Measurements from ENCODE around the gene CAND1. TPM values are rescaled to one million over a fixed set of nuclear protein-coding genes. Genes with fewer than 3 reads are reported as not detected.
"Not testable (repeated sequence)": the region's sequence is repeated elsewhere in the genome, so short reads cannot be mapped to it uniquely, and the experiment has no call there.

CAND1 gene
- total and polyA plus RNA-seq, 2 experiments from 2014 or later, result 125 to 176 TPM

- no peaks in the 10 kb centered on the region for H3K9me3 ChIP-seq (ENCODE audit: low read depth)
Measured at GRCh38 chr12:67331123-67331522, 62.0 kb downstream of the CAND1 start.

GRCh38 chr12:67331828-67332227 lies 62.7 kb downstream of the CAND1 start:
- DNase-seq (ENCODE audit: low read depth in 1 of 2, low spot score in 1 of 2), result no peak
- H3K4me1 ChIP-seq (ENCODE audit: low read depth), result no peaks in the 10 kb centered on the region
- H3K27me3 ChIP-seq, result no peaks in the 10 kb centered on the region
- no peak for TF ChIP-seq CTCF (IDR thresholded peaks at IDR 0.05; ENCODE audit: low read depth, low read length)
- no peak overlapping the region for H3K27ac ChIP-seq
- no peaks in the 10 kb centered on the region for H3K9me3 ChIP-seq (ENCODE audit: low read depth)
- H3K4me3 ChIP-seq, result no peak overlapping the region
- H3K36me3 ChIP-seq, result no peaks in the 10 kb centered on the region

More at GRCh38 chr12:67331123-67331522, 62.0 kb downstream of the CAND1 start:
- Histone ChIP-seq H3K27ac (no peak overlapping the region), H3K4me3 (no peak overlapping the region), H3K27me3 (no peaks in the 10 kb centered on the region), H3K4me1 (ENCODE audit: low read depth) (no peaks in the 10 kb centered on the region), H3K36me3 (no peaks in the 10 kb centered on the region)
- no peak for TF ChIP-seq CTCF (IDR thresholded peaks at IDR 0.05; ENCODE audit: low read depth, low read length)
- no peak for DNase-seq (ENCODE audit: low read depth in 1 of 2, low spot score in 1 of 2)

GRCh38 chr12:67333649-67334048 lies 64.5 kb downstream of the CAND1 start:
- no peak for TF ChIP-seq CTCF (IDR thresholded peaks at IDR 0.05; ENCODE audit: low read depth, low read length)
- Histone ChIP-seq H3K9me3 (ENCODE audit: low read depth) (no peaks in the 10 kb centered on the region), H3K4me3 (no peak overlapping the region), H3K4me1 (ENCODE audit: low read depth) (no peaks in the 10 kb centered on the region), H3K27me3 (no peaks in the 10 kb centered on the region), H3K36me3 (no peaks in the 10 kb centered on the region), H3K27ac (no peak overlapping the region)
- no peak for DNase-seq (ENCODE audit: low read depth in 1 of 2, low spot score in 1 of 2)

GRCh38 chr12:67338426-67338825 lies 69.3 kb downstream of the CAND1 start:
- Histone ChIP-seq H3K27ac (no peak overlapping the region), H3K4me3 (no peak overlapping the region), H3K36me3 (no peaks in the 10 kb centered on the region), H3K27me3 (no peaks in the 10 kb centered on the region), H3K4me1 (ENCODE audit: low read depth) (no peaks in the 10 kb centered on the region), H3K9me3 (ENCODE audit: low read depth) (no peaks in the 10 kb centered on the region)
- TF ChIP-seq CTCF (IDR thresholded peaks at IDR 0.05; ENCODE audit: low read depth, low read length), result no peak
- no peak for DNase-seq (ENCODE audit: low read depth in 1 of 2, low spot score in 1 of 2)

- Histone ChIP-seq H3K27me3 (no peaks in the 10 kb centered on the region), H3K4me1 (ENCODE audit: low read depth) (no peaks in the 10 kb centered on the region), H3K36me3 (no peaks in the 10 kb centered on the region), H3K27ac (no peak overlapping the region), H3K4me3 (no peak overlapping the region), H3K9me3 (ENCODE audit: low read depth) (no peaks in the 10 kb centered on the region)
- TF ChIP-seq CTCF (IDR thresholded peaks at IDR 0.05; ENCODE audit: low read depth, low read length), result no peak
- DNase-seq (ENCODE audit: low read depth in 1 of 2, low spot score in 1 of 2), result no peak
Measured at GRCh38 chr12:67339530-67339929, 70.4 kb downstream of the CAND1 start.

GRCh38 chr12:67341086-67341485 lies 71.9 kb downstream of the CAND1 start:
- H3K27ac ChIP-seq; DNase-seq (ENCODE audit: low read depth in 1 of 2, low spot score in 1 of 2); H3K4me1 ChIP-seq (ENCODE audit: low read depth); H3K27me3 ChIP-seq; H3K4me3 ChIP-seq; H3K36me3 ChIP-seq; H3K9me3 ChIP-seq (ENCODE audit: low read depth): not testable (repeated sequence)

Measured in cardiac muscle cell (in vitro differentiated cells and primary cell).